Choroid plexus epithelial cell (primary cell): ENCODE results near the gene COPE.
"Not testable (repeated sequence)": the region's sequence is repeated elsewhere in the genome, so short reads cannot be mapped to it uniquely, and the experiment has no call there.

Experiments used
- DNase-seq: peaks from one replicate; pipeline ENCODE4 v3.0.0-alpha.2; 2010; ENCODE audit warnings: low read depth
- H3K4me3 ChIP-seq: 2 replicates; pipeline ENCODE4 v1.5.1; 2011; ENCODE audit warnings: low read depth, mild to moderate bottlenecking, control low read depth, low read length, moderate library complexity
- CTCF ChIP-seq: conservative IDR thresholded peaks from 2 replicates; pipeline ENCODE4 v1.5.1; 2011; ENCODE audit warnings: low read depth, mild to moderate bottlenecking, control low read depth, inconsistent platforms, low read length, moderate library complexity

The COPE gene

GRCh38 chr19:18903156-18904037 lies 15.8 kb downstream of the COPE start:
- H3K4me3 ChIP-seq: no peak overlapping the region
- DNase-seq: no peak
- no peak for TF ChIP-seq CTCF

- not testable (repeated sequence) for DNase-seq, H3K4me3 ChIP-seq
Measured at GRCh38 chr19:18902519-18902918, 16.7 kb downstream of the COPE start.

GRCh38 chr19:18901491-18901890 lies 17.7 kb downstream of the COPE start:
- H3K4me3 ChIP-seq: no peak overlapping the region
- DNase-seq: no peak
- no peak for TF ChIP-seq CTCF

GRCh38 chr19:18900700-18901481 lies 18.3 kb downstream of the COPE start:
- no peak overlapping the region for H3K4me3 ChIP-seq
- DNase-seq: no peak
- TF ChIP-seq CTCF: no peak

- TF ChIP-seq CTCF: no peak
Measured at GRCh38 chr19:18899624-18900560, 19.3 kb downstream of the COPE start.

GRCh38 chr19:18898607-18899408 lies 20.4 kb downstream of the COPE start:
- no peak for TF ChIP-seq CTCF
- DNase-seq: no peak
- H3K4me3 ChIP-seq: no peak overlapping the region

More at GRCh38 chr19:18899624-18900560, 19.3 kb downstream of the COPE start:
- DNase-seq: no peak
- H3K4me3 ChIP-seq: no peak overlapping the region
